CD4-positive, alpha-beta T cell treated with Interleukin-1 beta for 1 hour (primary cell): Measurements from ENCODE around the gene TRIM37.
"Not testable (repeated sequence)": the region's sequence is repeated elsewhere in the genome, so short reads cannot be mapped to it uniquely, and the experiment has no call there.

ENCODE experiments used
- DNase-seq, 2 donors: peaks; one replicate each; pipeline ENCODE4 v3.0.0-alpha.2; 2020 to 2022

The TRIM37 gene

GRCh38 chr17:59106463-59107305, at the start of gene TRIM37:
Gene TRIM37, minus strand, starts transcription at chr17:59106880. Its CDS starts 419 bp downstream, at chr17:59106461.
- DNase-seq, result peak; percentile 99

GRCh38 chr17:59155439-59156177, 48.9 kb upstream of the TRIM37 start, which contains the start of gene PRR11:
Gene PRR11, plus strand, starts transcription at chr17:59155746. Its CDS starts 14,007 bp downstream, at chr17:59169753.
- DNase-seq, result peak; percentile 98 to 99

- peak in 1 of 2 donors; percentile 98 for DNase-seq
Observed at GRCh38 chr17:59154721-59155438, 48.2 kb upstream of the TRIM37 start, which contains the start of gene SKA2. Gene SKA2, minus strand, starts transcription at chr17:59155186. Its CDS starts 23 bp downstream, at chr17:59155163.

- DNase-seq, result peak in 1 of 2 donors; percentile 31
Observed at GRCh38 chr17:59154292-59154720, 47.6 kb upstream of the TRIM37 start.

- no peak for DNase-seq
Observed at GRCh38 chr17:59152925-59153324, 46.2 kb upstream of the TRIM37 start.

- no peak for DNase-seq
Observed at GRCh38 chr17:59151591-59151990, 44.9 kb upstream of the TRIM37 start.

- no peak for DNase-seq
Observed at GRCh38 chr17:59151006-59151405, 44.3 kb upstream of the TRIM37 start.

- DNase-seq, result no peak
Observed at GRCh38 chr17:59149841-59150511, 43.3 kb upstream of the TRIM37 start.

- DNase-seq, result no peak
Observed at GRCh38 chr17:59149051-59149450, 42.4 kb upstream of the TRIM37 start.

- DNase-seq, result no peak
Observed at GRCh38 chr17:59145571-59146096, 39.0 kb upstream of the TRIM37 start.

GRCh38 chr17:59141860-59142259, 35.2 kb upstream of the TRIM37 start:
- DNase-seq, result no peak

- no peak for DNase-seq
Observed at GRCh38 chr17:59139939-59140338, 33.3 kb upstream of the TRIM37 start.

GRCh38 chr17:59138339-59138738, 31.7 kb upstream of the TRIM37 start:
- not testable (repeated sequence) for DNase-seq

GRCh38 chr17:59131131-59131530, 24.5 kb upstream of the TRIM37 start:
- DNase-seq, result no peak

GRCh38 chr17:59129814-59130213, 23.1 kb upstream of the TRIM37 start:
- DNase-seq, result no peak

GRCh38 chr17:59126809-59127417, 20.2 kb upstream of the TRIM37 start:
- no peak for DNase-seq

- no peak for DNase-seq
Observed at GRCh38 chr17:59124665-59125064, 18.0 kb upstream of the TRIM37 start.

- no peak for DNase-seq
Observed at GRCh38 chr17:59121901-59122480, 15.3 kb upstream of the TRIM37 start.

GRCh38 chr17:59115474-59115873, 8.8 kb upstream of the TRIM37 start:
- no peak for DNase-seq

GRCh38 chr17:59111539-59111938, 4.9 kb upstream of the TRIM37 start:
- no peak for DNase-seq

GRCh38 chr17:59110973-59111372, 4.3 kb upstream of the TRIM37 start:
- DNase-seq, result no peak
